GM12878 (cell line): ENCODE results near the gene VSTM2B.

Source experiments
- BMI1 ChIP-seq: fragments of 450-650 bp; IDR thresholded peaks from 2 replicates; pipeline ENCODE4 v1.6.1; 2016; ENCODE audit warnings: mild to moderate bottlenecking, moderate library complexity, borderline replicate concordance
- CTCF ChIP-seq, 3 experiments: IDR thresholded peaks in 2 of 3; conservative IDR thresholded peaks in 1 of 3; 2 replicates each; pipeline ENCODE4 v1.5.1; 2011; ENCODE audit warnings: low read depth in 3 of 3, low read length in 3 of 3, mild to moderate bottlenecking in 3 of 3, control low read depth in 2 of 3, moderate library complexity in 2 of 3, inconsistent platforms in 1 of 3, mixed read lengths in 1 of 3; ENCODE audit not compliant: control insufficient read depth in 2 of 3, insufficient read depth in 1 of 3; ENCODE audit errors: extremely low read depth in 1 of 3
- EZH2 ChIP-seq: IDR thresholded peaks from 2 replicates; pipeline ENCODE4 v1.6.1; 2012; ENCODE audit warnings: low read depth, mild to moderate bottlenecking, control low read depth, inconsistent platforms, low read length, borderline replicate concordance; ENCODE audit not compliant: control insufficient read depth
- HDGF ChIP-seq: fragments of 450-650 bp; IDR thresholded peaks from 2 replicates; pipeline ENCODE4 v1.6.1; 2016; ENCODE audit warnings: antibody characterized with exemption
- POLR2A ChIP-seq: IDR thresholded peaks from 2 replicates; pipeline ENCODE4 v1.6.1; 2011; ENCODE audit warnings: low read depth, mild to moderate bottlenecking, low read length
- POLR2AphosphoS5 ChIP-seq: IDR thresholded peaks from 2 replicates; pipeline ENCODE4 v1.6.1; 2011; ENCODE audit warnings: mild to moderate bottlenecking, low read length, inconsistent platforms

DNA sequence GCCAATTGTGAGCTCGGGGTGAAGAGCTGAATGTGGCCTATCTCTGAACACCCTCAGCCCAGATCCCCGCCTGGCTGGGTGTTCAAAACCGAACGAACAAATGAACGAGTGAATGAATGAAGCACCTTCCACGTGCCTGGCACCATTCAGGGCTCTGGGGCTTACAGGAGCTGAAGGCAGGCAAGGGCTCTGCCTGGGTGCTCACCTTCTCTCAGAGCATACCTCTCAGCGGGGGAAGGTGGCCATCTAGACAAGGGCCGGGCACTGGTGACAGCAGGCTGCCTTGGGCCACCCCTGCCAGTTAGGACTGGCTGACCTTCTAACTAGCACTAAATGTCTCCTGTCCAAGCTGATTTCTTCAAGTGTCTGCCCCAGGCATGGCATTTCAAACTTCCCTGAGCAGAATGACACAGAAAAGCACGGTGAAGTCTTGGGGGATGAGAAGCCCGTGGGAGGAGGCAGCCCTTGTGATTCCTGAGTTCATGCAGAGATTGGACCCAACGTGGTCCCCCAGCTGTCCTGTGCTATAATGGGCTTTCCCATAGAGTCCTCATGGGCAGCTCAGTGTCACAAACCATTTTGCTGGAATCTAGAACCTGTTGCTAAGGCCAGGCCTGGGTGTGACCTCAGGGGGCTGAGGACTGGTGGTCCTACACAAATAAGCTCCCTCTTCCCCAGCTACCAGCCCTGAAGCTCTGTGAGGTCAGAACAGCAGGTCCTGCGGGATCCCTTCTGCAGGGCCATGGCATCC, 27.9 kb upstream of the VSTM2B start:
- TF ChIP-seq EZH2 (no peak), CTCF (IDR thresholded peaks at IDR 0.05 in 2 of 3, conservative IDR thresholded peaks at IDR 0.05 in 1 of 3; ENCODE audit: control insufficient read depth in 2 of 3, extremely low read depth in 1 of 3, insufficient read depth in 1 of 3, low read depth in 3 of 3, low read length in 3 of 3) (no peak), POLR2AphosphoS5 (no peak), POLR2A (no peak), BMI1 (no peak), HDGF (no peak)
